ENCODE data around the gene TFAP2B.

The TFAP2B gene

DNA sequence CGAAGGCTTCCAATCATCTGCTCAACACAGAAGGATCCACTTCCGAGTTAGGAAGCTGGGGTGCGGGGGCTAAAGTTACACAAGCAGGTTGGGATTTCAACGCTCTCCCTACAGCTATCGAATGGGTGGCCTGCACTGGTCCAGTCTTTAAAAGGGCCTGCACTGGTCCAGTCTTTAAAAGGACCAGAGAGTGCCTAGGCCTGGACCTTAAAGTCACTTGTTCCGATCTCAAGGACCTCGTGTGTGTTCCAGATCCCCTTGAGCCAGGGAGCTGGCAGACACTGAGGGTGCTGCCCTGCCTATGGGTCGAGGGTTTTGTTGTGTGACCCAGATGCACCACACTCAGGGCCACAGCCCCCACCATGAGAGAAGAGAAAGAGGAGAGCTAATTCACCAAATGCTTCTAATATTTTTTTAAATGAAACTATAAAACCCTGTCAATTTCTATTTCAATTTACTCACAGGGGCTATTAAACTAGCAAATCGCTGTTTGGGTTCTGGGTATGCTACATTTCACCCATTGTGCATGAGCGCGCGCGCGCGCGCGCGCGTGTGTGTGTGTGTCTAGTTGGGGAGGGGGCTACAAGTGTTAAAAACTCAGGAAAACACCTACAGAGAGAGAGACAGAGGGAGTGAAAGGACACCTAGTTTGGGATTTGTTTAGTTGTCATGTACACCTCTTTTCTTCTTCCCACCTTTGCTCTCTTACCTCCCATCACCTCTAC lies 7.5 kb downstream of the TFAP2B start:
- TF ChIP-seq TEAD4 (IDR thresholded peaks at IDR 0.05) (no peak), EGR1 (IDR thresholded peaks at IDR 0.05) (no peak), ZBTB7A (IDR thresholded peaks at IDR 0.05; ENCODE audit: low read depth) (no peak), TAF1 (IDR thresholded peaks at IDR 0.05; ENCODE audit: low read depth) (no peak), EP300 (IDR thresholded peaks at IDR 0.05; ENCODE audit: borderline replicate concordance) (no peak), YY1 (IDR thresholded peaks at IDR 0.05; ENCODE audit: low read depth) (no peak), TCF12 (IDR thresholded peaks at IDR 0.05; ENCODE audit: low read depth) (no peak), NFIC (IDR thresholded peaks at IDR 0.05) (no peak), CREB1 (IDR thresholded peaks at IDR 0.05; ENCODE audit: low read depth) (no peak), RAD21 (IDR thresholded peaks at IDR 0.05; ENCODE audit: low read depth) (no peak), FOXM1 (IDR thresholded peaks at IDR 0.05; ENCODE audit: borderline replicate concordance, low read depth) (no peak), CEBPB (IDR thresholded peaks at IDR 0.05) (no peak)
- TF ChIP-seq, protein P1, sequence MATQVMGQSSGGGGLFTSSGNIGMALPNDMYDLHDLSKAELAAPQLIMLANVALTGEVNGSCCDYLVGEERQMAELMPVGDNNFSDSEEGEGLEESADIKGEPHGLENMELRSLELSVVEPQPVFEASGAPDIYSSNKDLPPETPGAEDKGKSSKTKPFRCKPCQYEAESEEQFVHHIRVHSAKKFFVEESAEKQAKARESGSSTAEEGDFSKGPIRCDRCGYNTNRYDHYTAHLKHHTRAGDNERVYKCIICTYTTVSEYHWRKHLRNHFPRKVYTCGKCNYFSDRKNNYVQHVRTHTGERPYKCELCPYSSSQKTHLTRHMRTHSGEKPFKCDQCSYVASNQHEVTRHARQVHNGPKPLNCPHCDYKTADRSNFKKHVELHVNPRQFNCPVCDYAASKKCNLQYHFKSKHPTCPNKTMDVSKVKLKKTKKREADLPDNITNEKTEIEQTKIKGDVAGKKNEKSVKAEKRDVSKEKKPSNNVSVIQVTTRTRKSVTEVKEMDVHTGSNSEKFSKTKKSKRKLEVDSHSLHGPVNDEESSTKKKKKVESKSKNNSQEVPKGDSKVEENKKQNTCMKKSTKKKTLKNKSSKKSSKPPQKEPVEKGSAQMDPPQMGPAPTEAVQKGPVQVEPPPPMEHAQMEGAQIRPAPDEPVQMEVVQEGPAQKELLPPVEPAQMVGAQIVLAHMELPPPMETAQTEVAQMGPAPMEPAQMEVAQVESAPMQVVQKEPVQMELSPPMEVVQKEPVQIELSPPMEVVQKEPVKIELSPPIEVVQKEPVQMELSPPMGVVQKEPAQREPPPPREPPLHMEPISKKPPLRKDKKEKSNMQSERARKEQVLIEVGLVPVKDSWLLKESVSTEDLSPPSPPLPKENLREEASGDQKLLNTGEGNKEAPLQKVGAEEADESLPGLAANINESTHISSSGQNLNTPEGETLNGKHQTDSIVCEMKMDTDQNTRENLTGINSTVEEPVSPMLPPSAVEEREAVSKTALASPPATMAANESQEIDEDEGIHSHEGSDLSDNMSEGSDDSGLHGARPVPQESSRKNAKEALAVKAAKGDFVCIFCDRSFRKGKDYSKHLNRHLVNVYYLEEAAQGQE (IDR thresholded peaks at IDR 0.05; ENCODE audit: low read depth): no peak
- TF ChIP-seq, protein P2, sequence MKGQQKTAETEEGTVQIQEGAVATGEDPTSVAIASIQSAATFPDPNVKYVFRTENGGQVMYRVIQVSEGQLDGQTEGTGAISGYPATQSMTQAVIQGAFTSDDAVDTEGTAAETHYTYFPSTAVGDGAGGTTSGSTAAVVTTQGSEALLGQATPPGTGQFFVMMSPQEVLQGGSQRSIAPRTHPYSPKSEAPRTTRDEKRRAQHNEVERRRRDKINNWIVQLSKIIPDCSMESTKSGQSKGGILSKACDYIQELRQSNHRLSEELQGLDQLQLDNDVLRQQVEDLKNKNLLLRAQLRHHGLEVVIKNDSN (IDR thresholded peaks at IDR 0.05): no peak
- TF ChIP-seq, protein P3, sequence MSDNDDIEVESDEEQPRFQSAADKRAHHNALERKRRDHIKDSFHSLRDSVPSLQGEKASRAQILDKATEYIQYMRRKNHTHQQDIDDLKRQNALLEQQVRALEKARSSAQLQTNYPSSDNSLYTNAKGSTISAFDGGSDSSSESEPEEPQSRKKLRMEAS (IDR thresholded peaks at IDR 0.05): no peak

DNA sequence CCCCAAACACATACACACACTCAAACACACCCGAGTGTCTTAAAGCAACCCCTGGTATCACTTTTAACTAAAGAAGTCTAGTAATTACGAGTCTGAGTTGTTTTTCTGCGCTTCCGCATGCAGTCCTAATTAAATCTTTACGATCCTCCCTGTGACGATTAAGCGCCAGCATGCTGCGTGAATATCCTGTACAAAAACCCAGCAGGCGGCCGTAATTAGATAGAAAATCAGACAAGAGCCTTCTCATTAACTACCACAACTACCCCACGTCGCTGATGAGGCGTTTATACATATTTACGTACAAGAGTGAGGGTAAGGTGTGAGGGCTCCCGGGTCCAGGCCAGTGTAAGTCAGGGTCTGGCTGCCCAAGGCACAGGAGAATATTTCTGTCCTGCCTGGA lies 8.1 kb downstream of the TFAP2B start:
- no peak for TF ChIP-seq YY1 (IDR thresholded peaks at IDR 0.05; ENCODE audit: low read depth)
- TF ChIP-seq TAF1 (IDR thresholded peaks at IDR 0.05; ENCODE audit: low read depth): no peak
- TF ChIP-seq RAD21 (IDR thresholded peaks at IDR 0.05; ENCODE audit: low read depth): no peak
- TF ChIP-seq CEBPB (IDR thresholded peaks at IDR 0.05): no peak
- no peak for TF ChIP-seq CREB1 (IDR thresholded peaks at IDR 0.05; ENCODE audit: low read depth)
- TF ChIP-seq NFIC (IDR thresholded peaks at IDR 0.05): no peak
- TF ChIP-seq TCF12 (IDR thresholded peaks at IDR 0.05; ENCODE audit: low read depth): no peak
- TF ChIP-seq, protein P3 (IDR thresholded peaks at IDR 0.05): no peak
- TF ChIP-seq, protein P2 (IDR thresholded peaks at IDR 0.05): no peak
- TF ChIP-seq TEAD4 (IDR thresholded peaks at IDR 0.05): no peak
- TF ChIP-seq EP300 (IDR thresholded peaks at IDR 0.05; ENCODE audit: borderline replicate concordance): no peak
- TF ChIP-seq, protein P1 (IDR thresholded peaks at IDR 0.05; ENCODE audit: low read depth): no peak
- TF ChIP-seq ZBTB7A (IDR thresholded peaks at IDR 0.05; ENCODE audit: low read depth): no peak

DNA sequence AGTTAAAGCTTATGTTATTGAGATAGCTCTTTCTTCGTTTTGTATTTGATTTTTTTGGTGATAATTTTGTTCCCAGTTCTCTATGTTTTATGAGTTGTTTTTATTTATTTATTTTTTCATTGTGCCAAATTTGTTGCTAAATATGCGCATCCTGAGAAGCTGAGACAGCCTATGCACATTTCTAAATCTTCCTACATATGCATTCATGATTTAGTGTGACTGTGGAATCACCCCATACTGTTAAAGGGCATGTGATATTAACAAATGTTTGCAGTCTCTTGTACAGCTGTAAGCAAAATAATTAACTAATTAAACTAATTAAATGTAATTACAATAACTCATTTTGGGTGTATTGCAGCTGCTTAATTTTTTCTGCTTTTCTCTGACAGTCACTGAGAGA lies 10.4 kb downstream of the TFAP2B start:
- TF ChIP-seq, protein P2 (IDR thresholded peaks at IDR 0.05): no peak
- TF ChIP-seq NFIC (IDR thresholded peaks at IDR 0.05) (no peak), YY1 (IDR thresholded peaks at IDR 0.05; ENCODE audit: low read depth) (no peak), TCF12 (IDR thresholded peaks at IDR 0.05; ENCODE audit: low read depth) (no peak), CREB1 (IDR thresholded peaks at IDR 0.05; ENCODE audit: low read depth) (no peak), ZBTB7A (IDR thresholded peaks at IDR 0.05; ENCODE audit: low read depth) (no peak), TEAD4 (IDR thresholded peaks at IDR 0.05) (no peak), EP300 (IDR thresholded peaks at IDR 0.05; ENCODE audit: borderline replicate concordance) (no peak)
- TF ChIP-seq, protein P1 (IDR thresholded peaks at IDR 0.05; ENCODE audit: low read depth): no peak

All from Ishikawa (cell line).